GM21423 (cell line): ENCODE measurements around the gene ORAI1.
"Not testable (repeated sequence)": the region's sequence is repeated elsewhere in the genome, so short reads cannot be mapped to it uniquely, and the experiment has no call there.

ENCODE experiments used
- ATAC-seq: cut with Tn5 transposase; IDR thresholded peaks from one replicate; pipeline ENCODE4 v1.9.1; 2021; ENCODE audit warnings: mild to moderate bottlenecking, moderate library complexity; ENCODE audit not compliant: unreplicated experiment

The ORAI1 gene

DNA sequence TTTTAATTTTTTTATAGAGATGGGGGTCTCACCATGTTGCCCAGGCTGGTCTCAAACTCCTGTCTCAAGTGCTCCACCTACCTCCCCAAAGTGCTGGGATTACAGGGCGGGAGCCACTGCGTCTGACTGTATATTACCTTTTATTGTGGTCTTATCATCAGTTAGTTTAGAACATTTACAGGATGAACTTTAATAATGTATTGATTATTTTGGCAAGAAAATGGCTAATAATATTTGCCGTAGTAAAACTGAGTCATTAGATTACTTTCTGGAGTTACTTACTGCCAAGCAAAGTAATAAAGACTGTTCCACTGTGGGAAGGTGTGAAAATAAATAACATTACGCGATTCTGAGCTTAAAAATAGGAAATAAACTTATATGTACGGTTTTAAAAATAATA lies 23.6 kb upstream of the ORAI1 start:
- ATAC-seq = no peak

DNA sequence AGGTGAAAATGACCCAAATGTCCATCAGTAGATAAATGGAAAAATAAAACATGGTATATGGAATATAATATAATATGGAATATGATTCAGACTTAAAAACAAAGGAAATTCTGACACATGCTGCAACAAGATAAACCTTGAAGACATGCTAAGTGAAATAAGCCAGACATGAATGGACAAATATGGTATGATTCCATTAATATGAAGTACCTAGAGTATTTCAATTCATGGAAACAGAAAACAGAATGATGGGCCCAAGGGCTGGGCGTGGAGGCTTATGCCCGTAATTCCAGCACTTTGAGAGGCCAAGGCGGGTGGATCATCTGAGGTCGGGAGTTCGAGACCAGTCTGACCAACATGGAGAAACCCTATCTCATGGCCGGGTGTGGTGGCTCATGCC lies 22.7 kb upstream of the ORAI1 start:
- ATAC-seq = no peak

- ATAC-seq = no peak
These were observed 18.0 kb upstream of the ORAI1 start for GRCh38 chr12:121608301-121608700.

- no peak for ATAC-seq
These were observed 15.8 kb upstream of the ORAI1 start for GRCh38 chr12:121610239-121611149.

GRCh38 chr12:121611306-121611705 lies 15.0 kb upstream of the ORAI1 start:
- no peak for ATAC-seq

- no peak for ATAC-seq
These were observed 12.9 kb upstream of the ORAI1 start for GRCh38 chr12:121613462-121613861.

DNA sequence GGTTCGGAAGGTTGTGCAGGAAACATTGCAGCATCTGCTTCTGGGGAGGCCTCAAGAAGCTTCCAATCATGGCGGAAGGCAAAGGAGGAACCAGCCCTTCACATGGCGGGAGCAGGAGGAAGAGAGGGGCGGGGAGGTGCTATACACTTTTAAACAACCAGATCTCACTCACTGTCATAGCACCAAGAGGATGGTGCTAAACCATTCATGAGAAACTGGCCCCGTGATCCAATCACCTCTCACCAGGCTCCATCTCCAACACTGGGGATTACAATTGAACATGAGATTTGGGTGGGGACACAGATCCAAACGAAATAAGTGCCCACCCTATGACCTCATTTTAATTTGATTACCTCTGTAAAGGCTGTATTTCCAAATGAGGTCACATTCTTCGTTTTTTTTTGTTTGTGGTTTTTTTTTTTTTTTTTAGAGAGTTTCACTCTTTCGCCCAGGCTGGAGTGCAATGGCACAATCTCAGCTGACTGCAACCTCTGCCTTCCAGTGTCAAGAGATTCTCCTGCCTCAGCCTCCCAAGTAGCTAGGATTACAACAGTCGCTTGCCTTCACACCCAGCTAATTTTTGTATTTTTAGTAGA lies 11.4 kb upstream of the ORAI1 start:
- no peak for ATAC-seq

DNA sequence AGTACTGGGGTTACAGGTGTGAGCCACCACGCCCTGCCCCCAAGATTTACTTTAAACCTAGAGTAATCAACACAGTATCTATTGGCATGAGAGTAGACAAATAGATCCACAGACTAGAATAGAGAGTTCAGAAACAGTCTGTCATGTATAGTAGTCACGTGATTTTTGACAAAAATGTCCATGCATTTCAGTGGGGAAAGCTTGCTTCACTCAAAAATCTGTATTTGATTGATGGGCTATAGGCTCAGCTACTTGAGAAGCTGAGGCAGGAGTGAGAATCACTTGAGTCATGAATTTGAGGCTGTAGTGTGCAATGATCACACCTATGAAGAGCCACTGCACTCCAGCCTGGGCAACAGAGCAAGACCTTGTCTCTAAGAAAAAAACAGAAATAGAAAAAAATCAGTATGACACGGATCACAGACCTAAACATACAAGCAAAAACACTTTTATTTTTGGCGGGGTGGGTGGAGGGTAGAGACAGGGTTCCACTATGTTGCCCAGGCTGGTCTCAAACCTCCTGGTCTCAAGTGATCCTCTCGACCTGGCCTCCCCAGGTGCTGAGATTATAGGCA lies 7.6 kb upstream of the ORAI1 start:
- no peak for ATAC-seq

- ATAC-seq = no peak
These were observed 5.9 kb upstream of the ORAI1 start for GRCh38 chr12:121620333-121620891.

GRCh38 chr12:121626853-121627640 lies 717 bp downstream of the ORAI1 start:
- peak; percentile 31 for ATAC-seq

DNA sequence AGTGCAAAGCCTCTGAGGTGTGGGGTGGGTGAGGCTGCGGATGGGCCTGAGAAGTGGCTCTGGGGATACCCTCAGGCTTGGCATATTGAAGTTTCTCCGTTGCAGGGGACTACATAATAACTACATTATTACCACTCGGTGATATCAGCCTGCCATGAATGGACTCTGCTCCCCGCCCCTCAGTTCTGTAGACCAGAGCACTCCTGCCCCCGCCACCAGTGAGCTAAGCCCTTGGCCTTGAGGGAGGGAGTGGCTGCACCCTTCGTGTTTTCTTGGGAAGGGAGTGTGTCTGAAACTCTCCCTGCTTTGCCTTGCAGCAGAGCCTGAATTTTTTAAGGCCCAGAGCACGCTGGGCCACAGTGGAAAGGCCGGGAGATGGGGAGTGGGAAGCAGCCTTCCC lies 1.7 kb downstream of the ORAI1 start:
- ATAC-seq = no peak

DNA sequence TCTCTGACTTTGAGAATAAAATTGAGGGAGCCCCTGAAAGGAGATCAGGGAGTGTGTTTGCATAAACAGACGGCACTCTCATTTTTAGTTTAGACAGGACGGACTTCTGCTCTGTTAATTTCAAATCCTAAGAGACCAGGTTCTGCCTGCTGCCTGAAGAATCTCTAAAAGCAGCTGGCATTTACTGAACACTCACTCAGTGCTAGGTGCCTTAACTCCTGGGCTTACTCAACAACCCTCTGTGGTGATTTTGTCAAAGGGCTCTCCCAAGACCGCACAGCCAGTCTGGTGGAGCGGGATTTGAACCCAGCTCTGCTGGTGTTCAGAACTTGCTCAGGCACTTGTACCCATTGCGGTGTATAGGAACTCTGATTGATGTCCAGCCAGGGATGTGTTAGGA lies 2.2 kb downstream of the ORAI1 start:
- no peak for ATAC-seq

DNA sequence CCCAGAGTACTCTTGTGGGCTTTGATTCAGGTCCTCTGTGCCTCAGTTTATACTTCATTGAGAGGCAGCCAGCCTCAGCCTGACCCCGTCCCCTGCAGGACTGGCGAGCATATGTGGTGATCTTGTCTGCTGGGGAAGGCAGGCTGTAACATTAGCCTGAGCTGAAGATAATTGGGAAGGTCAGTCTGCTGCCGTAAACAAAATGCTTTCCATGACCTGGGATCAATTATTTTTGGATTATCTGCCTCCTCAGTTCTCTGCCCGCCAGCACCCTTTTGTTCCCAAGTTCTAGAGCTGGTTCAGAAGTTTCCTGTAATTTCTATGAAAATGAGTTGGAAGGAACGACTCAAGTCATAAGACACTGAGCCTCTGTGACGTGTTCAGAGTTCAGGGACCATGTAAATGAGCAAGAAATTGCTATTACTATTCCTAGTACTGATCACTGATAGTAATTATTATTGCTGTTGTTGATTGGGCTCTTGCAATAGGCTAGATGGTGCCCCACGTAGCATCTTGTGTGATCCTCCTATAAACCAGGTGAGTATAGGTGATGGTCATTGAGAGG lies 4.5 kb downstream of the ORAI1 start:
- no peak for ATAC-seq

DNA sequence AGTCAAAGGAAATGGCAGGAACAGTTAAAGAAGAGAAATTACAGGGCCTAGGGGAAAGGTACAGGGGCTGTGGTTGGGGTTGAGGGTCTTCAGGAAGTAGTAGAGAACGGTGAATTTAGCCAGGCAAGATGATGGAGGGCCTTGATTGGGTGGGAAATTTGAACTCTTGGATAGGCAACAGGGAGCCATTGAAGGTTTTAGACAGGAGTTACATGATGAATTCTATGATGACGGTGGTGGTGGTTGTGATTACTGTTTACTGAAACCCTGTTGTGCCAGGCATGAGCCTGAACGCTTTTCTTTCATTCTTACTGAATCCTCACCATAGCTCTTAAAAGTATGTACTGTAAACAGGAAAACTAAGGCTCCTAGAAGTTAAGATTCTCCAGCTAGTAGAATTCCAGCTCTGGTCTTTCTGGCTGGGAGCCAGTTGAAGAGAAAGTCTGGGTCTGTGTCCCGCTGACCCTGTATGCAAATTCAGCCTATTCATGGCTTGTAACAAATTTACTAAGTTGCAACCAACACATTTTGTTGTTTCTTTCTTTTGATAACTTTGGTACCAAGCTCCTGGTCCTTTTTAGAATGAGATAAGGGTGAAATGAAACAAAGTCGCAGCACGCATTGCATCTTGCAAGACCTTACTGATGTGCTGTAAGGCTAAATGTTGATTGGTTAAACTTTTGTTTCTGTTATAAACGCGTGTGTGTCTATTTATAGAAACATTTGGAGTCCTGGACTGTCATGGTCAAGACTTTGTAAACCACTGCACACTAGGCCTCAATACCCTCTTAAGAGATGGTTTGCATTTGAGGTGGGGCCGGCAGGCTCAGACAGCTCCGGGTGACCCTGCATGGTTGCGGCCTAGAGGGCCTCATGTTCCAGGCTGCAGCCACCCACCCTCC lies 6.0 kb downstream of the ORAI1 start:
- ATAC-seq = no peak

DNA sequence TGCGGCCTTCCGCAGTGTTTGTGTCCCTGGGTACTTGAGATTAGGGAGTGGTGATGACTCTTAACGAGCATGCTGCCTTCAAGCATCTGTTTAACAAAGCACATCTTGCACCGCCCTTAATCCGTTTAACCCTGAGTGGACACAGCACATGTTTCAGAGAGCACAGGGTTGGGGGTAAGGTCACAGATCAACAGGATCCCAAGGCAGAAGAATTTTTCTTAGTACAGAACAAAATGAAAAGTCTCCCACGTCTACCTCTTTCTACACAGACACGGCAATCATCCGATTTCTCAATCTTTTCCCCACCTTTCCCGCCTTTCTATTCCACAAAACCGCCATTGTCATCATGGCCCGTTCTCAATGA lies 7.5 kb downstream of the ORAI1 start:
- ATAC-seq = not testable (repeated sequence)

GRCh38 chr12:121634836-121635235 lies 8.5 kb downstream of the ORAI1 start:
- no peak for ATAC-seq

DNA sequence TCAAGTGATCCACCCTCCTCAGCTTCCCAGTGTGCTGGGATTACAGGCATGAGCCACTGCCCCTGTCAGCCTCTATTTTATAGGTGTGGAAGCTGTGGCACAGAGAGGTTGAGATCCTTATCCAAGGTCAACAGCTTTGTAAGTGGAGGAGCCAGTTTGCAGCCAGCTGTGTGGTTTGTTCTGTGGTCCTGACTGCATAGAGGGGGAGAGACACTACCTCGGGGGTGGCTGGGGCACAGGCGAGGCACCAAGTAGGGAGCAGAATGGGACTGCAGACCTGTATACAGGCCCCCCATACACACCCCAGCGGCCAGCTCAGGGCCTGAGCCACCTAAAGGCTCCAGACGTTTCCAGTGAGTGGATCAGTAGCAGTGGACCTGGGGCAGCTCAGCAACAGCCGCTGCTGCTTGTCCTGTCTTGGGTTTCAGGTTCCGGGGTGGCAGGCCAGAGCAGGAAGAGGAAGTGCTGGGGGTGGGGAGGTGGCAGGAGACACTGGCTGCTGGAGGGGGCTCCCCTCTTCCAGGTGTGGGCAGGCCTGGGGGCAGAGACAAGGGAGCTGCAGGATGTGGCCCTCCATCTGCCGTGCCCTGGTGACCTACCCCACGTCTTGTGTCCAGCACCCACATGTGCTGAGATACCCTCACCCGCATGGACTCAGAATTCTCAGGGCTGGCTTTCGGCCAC lies 11.0 kb downstream of the ORAI1 start:
- peak; percentile 58 for ATAC-seq

- ATAC-seq = no peak
These were observed 12.2 kb downstream of the ORAI1 start for GRCh38 chr12:121638298-121639202.
